HG03558 (cell line): Measurements from ENCODE around the gene MGMT.

Experiments used
- ATAC-seq: cut with Tn5 transposase; IDR thresholded peaks from one replicate; pipeline ENCODE4 v1.9.1; 2021; ENCODE audit warnings: moderate number of reproducible peaks; ENCODE audit not compliant: unreplicated experiment; ENCODE audit errors: extremely low read depth

Gene MGMT

DNA sequence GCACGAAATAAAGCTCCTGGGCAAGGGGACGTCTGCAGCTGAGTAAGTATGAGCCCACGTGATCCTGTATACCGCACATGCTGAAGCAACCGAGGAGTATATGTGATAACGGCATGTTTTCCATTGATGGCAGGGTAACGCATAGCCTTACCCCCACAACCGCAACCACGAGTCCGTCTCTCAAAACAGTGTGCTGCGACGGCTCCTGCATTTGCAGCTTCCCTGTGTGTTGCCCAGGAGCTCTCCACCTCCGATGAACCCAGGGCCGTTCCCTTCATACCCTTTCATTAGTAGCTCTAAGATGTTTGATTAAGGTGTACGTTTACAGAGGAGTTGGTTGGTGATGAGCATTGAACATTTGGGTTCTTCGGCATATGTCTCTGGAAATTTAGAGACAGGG lies 69.3 kb downstream of the MGMT start:
- ATAC-seq: no peak

DNA sequence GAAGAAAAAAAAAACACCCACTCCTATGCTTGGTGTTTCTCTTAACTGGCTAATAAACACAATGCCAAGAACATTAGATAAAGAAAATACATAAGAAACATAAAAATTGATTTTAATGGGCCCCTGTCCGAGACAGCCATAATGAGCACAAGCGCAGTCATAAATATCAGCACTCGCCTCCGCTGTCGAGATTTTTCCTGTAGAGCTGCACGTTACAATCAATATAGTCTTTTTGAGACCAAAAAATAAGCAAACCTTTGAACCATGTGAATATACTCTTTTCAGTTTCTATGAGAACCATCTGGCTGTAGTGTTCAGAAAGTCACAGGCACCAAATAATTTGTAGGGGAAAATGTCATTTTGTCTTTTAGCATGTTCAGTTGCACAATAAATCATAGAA lies 70.1 kb downstream of the MGMT start:
- no peak for ATAC-seq

DNA sequence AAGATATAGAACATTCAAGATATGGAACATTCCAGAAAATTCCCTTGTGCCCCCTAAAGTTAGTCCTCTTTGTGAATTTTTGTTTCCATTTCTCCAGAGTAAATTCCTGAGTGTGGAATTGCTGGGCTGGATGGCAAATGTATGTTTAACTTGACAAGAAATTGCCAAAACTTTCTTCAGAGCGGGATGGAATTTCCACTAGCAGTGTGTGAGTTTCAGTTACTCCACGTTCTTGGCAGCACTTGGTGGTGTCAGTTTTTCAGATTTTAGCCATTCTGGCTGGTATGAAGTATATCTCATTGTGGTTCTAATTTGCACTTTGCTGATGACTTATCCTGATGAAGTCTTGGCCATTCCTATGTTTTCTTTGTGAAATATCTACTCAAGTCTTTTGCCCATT lies 71.2 kb downstream of the MGMT start:
- ATAC-seq: no peak

DNA sequence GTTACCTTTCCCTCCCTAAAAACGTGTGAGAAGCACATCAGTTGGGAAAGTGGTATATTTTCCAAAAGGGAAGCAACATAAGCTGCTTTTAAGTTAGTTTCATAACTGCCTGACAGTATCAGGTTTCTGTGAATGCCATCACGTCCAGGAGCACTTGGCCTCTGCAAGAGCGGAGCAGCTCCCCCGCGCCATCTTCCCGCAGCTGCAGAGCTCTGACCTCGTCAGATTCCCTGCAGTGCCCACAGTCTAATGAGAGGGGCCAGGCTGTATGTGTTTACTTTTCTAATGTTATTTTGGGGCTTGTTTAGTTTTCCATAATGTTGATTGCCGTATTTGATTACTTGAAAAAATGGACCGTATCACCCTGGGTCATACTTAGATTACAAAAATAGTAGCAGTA lies 74.2 kb downstream of the MGMT start:
- ATAC-seq: no peak

DNA sequence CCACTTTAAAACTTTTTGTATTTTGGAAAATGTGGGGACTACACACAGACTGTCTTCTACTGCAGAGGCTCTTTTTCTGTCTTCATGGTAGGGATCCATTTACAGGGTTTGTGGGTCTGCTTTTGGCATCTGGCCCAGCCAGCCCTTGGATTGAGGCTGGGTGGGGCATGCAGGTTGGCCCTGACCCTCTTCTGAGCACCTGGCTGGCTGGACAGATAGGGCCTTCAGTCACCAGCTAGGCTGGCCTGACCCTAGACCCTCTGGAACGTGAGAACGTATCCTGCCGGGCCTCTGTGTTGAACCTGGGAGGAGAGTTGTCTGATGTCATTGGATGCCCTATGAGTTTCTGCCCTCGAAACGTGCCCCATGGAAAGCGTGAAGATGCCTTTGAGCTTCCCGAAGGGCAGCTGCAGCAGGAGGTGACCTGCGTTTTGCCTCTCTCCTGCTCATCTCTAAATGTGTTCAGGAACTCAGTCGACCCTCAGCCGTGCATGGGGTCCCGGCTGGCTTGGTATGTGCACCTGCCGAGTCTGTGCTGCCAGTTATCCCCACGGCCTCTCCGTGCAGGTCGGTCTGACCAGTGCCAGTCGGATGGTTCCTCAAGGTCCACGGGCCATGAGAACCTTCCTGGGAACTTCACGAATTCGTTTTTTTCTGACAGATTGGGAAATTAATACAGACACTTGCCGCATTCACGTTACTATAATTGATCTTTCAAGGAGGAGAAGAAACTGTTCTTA lies 74.9 kb downstream of the MGMT start:
- ATAC-seq: no peak

DNA sequence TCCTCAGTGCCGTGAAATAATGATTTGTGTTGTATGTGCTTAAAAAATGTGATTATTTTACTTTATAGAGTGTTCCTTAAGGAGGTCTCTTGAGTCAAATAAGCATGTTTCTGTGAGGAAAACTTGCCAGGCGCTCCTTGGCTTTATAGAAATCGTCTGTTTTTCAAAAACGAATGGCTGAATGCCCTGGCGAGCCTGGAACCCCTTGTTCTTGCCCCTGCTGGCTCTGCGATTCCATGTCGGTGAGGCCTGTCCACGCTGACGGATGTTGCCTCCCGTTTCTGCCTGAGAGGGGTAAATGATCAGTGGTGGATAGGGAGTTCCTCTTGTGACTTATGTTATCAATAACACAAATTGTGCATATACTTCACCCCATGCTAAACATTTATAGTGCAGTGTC lies 75.5 kb downstream of the MGMT start:
- ATAC-seq: no peak

DNA sequence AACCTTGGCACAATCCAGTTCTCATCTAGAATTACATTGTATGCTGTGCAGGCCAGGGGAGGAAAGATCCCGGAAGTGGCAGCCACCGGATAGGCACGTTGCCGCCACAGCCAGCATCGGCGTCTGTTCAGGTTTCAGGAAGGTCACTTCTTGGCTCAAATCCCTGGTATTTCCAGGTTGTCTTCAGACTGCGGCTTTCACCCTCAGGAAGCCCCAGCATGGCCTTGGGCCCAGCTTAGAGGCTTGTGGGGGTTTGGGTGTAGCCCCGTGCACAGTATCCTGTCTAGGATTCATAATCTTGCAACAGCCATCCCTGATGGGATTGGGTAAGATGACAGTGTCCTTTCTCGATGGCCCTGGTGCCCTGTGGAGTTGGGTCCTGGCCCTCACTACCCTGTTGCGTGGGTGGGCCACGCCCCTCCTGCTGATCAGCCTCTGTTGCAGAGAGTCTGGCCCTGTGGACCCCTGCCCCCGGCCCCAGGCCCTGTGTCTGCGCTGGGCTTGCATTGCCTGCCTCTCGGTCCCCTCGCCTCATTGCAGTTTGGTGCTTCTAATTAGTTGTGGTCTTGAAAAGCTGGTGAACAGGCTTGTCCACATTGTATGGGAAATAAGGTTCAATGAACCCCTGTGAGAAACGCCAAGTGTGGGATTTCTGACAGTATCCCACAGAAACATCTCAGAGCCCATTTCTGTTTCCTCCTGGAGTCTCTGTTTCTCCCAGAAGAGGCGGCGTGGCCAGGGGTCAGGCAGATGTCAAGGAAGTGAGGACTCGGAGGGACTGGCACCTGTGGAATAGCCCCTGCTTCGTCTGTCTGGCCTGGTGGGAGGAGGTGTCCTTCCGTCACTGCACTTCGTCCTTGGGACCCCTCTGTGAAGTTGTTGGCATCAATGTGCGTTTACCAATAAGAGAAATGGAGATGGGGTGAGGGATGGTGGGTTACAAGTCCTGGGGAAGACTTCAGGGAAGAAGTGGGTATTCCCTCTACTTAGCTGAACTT lies 77.5 kb downstream of the MGMT start:
- ATAC-seq: no peak

DNA sequence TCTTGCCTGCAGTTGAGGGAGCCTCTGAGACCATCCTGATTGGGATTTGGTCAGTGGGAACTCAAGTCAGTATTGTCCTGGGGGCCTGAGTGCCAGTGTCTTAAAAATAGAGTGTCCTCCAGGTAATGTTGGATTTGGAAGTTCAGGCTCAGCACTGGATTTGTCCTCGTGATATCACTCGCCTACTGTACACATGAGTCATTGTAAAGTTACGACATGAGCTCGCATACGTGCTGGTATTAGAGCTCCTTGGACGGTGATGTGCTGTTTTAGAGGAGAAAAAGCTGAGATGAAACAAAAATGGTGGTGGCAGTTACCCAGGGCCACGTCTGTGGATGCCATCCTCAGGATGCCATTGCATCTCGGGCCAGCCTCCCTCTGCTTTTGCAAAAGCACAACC lies 78.2 kb downstream of the MGMT start:
- ATAC-seq: no peak

DNA sequence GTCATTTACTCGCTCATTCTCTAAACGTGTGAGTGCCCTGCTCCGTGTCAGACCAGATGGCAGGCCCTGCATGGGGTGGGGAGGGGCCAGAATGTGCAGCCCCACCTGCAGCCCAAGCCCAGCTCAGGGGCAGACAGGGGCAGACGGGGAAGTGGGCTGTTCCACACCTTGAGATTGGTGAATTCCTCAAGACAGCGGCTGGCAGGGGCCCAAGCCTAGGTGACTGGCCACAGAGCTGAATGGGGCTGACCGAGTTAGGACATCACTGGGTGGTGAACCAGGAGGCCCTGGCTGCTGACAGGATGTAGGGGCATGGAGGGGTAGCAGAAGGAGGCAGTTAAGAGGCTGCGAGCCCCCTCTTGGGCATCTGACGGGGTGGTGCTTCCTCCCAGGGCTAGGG lies 79.1 kb downstream of the MGMT start:
- ATAC-seq: no peak

DNA sequence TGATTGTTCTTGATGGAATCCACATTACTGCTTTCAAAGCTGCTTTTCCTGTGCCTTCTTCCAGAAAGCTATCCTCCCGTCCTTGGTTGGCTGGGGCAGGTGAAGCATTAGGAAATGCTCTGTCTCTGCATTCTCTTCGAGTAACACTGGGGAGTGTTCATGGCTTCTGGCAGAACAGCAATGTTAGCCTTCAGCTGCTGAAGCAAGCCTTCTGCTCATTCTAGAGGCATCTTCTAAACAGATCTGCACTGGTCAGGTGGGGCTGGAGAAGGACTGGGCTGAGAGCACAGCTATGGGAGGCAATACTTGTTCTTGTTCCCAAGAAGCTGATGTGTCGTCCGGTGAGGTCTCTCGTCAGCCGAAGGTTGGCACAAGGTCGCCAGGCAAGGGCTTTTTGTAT lies 80.6 kb downstream of the MGMT start:
- ATAC-seq: no peak

DNA sequence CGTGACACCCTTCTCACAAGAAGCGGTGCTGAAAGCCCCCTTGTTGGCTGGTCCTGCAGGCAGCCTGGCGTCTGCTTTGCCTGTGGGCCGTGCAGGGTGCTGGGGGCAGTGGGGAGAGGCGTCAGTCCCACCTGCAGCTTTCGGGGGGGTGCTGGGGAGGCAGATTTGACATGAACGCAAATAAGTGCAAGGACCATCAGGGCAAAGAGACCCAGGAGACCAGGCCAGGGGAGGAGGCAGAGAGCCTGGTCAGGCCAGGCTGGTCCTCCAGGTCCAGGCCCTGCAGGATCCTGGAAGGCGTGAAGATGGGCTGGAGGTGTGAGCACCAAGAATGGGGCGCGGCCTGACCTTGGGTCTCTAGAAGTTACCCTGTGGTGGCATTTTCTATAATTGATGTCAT lies 81.6 kb downstream of the MGMT start:
- no peak for ATAC-seq

DNA sequence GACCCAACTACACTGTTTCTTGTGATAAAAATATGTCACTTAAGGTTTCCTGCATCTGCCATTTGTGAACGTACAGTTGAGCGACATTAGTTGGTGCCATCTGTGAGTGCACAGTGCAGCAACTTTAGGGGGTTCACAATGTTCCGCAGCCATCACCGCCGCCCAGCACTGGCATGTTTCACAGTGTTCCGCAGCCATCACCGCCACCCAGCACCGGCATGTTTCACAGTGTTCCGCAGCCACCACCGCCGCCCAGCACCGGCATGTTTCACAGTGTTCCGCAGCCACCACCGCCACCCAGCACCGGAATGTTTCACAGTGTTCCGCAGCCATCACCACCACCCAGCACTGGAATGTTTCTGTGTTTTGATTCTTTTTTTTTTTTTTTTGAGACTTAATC lies 83.0 kb downstream of the MGMT start:
- no peak for ATAC-seq

DNA sequence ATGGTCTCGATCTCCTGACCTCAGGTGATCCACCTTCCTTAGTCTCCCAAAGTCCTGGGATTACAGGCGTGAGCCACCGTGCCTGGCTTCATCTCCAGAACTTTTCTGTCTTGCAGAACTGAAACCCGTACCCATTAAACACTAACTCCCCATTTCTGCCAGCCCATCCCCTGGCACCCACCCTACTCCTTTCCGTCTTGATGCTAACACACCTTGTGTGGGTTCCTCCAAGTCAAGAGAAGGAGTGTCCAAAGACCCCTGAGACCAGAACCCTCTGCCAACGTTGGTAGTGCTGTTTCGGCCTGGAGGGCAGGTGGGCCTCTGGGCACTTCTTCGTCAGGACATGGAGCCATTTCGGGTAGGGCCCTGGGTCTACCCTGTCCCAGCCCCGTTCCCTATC lies 83.6 kb downstream of the MGMT start:
- no peak for ATAC-seq

DNA sequence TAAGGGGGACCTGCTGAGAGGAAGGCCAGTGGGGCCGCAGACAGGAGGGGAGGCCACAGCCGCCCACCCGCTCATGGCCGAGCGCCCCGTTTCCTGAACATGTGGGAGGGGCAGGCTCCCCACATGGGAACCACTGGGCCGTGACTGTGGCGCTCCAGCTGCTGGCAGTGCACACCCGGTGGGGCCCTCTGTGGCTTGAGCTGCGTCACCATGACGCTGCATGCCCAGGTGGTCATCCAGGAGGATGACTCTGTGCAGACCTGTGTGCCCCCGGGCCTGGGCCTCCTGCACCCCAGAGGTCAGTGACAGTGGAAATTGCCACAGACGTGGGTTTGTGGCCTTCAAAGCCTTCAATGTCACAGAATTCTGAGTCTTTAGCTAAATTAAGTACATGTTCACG lies 85.1 kb downstream of the MGMT start:
- peak; percentile 40 for ATAC-seq

DNA sequence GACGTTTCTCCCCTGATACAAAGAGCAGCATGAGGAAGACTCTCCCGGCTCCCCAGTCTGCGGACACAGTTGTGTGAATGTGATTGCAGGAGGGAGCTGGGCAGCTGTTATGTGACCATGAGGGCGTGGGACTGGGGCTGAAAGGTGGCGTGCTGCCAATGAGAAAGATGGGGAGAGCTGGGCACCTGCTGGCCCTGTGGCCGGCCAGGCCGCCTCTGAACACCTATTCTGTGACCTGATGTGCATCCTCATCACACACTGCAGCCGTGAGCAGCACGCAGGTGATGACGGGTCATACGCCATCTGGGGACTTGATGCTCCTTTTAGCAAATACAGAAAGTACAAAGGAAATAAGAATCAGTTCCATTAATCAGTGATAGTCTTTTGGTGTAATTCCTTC lies 86.9 kb downstream of the MGMT start:
- no peak for ATAC-seq

DNA sequence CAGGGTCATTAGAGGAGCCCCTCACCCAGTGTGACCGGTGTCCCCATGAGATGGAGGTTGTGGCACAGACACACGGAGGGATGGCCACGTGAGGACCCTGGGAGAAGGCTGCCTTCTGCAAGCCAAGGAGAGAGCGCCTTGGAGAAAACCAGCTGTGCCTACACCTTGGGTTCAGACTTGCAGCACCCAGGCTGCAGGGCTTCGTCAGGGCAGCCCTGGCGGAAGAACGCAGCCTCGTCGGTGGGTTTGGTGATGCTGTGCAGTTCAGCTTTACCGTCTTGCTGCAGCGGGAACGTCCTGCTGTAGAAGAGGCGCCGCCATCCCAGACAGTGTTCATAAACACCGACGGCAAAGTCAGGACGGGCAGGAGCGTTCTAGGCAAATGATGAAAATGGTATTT lies 89.3 kb downstream of the MGMT start:
- ATAC-seq: no peak

DNA sequence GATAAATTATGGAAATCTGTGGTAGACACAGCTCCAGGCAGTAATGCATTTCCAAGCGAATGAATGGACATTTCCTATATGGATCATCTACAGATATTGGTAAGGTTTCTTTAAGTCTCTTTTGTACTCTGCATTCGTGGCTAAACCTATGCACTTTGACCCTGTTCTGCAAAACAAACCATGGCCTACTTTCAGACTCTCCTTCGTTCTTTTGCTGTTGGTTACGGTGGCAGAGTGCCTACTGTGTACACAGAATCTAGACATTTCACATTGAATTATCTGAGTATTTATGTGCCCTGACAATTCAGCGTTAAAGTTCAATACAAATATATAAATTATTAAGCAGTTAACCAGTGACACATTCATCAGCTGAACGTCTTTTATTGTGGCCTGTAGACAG lies 93.3 kb downstream of the MGMT start:
- no peak for ATAC-seq

DNA sequence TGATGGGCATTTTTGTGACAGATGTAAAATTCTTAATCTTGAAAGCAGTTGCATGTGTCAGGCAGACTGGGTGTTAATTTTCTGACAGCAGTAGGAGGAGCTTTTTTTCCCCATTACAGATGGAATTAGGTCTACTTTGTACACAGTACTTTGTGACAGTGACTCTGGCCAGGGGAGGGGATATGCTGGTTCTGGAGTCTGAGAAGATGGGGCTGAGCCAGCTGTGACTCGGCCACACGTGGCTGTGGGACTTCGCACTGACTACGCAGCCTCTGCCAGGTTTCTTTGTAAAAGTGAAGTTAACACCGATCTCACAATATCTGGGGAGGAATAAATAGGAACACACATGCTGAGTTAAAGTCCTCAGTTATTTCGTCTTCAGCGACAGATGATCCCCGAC lies 95.4 kb downstream of the MGMT start:
- ATAC-seq: no peak

DNA sequence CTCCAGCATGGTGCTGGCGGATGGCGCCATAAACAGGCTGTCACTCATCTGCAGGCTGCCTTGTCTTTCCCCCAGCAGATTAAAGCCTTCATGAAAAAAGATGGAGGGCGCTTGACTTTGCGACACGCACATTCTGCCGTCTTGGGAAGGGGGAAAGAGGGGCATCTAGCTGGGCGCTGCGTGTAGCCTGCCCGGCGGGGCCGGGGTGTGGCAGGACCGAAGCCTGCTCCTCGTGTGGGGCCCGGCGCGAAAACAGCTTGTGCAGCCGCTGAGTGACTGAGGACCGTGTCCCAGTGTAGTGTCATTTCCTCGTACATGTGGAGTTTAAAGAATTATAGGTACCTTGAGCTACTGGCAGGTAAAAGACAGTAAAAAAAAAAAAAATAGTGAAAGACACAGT lies 97.9 kb downstream of the MGMT start:
- ATAC-seq: no peak

DNA sequence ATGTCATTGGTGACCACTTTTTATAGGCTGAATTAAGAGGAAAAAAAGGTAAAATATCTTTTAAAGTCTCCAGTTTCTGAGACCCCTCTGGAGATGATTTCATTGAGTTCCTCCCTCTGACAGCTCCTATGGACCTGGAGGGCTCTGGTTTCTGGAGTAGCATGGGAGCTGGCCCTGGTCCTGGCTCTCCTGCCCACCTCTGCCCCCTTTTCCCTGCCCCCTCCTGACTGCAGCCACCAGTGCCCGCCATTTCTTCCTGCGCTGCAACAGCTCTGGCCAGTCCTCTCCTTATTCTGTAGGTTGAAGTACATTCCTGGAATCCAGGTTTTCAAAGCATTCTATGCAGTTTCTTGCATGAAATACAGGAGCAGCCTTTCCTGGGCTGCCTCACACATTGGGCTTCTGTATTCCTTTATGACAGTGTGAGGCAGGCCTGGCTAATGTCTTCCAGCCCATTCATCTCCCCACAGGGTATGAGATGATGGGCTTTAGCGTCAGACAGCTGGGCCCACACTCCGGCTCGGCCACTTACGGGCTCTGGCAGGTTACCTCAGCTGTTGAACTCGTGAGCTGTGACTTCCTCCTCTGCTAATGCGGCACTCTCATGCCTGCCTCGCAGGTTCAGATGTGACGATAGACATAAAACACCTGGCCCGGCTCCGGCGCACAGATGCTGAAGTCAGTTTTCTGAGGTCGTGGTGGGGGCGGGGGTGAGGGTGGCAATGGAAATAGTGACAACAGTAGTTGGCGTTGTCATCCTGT lies 101.7 kb downstream of the MGMT start:
- ATAC-seq: no peak

DNA sequence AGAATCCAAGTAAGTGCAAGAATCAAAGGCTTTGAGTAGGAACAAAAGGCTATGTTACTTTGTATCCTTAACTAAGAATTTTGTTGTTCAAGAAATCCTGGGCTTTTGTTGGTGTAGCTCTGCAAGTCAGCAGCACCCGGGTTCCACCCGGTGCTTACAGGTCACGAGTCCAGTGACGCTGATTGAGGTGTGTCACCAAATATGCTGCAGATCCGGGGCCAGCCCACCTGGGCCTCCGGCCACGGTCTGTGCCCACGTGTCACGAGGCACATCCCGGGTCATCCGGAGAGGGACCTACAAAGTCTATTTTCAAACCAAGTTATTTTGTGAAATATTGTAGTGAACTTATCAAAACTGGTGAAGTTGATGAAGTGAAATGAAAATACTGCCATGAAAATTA lies 103.1 kb downstream of the MGMT start:
- no peak for ATAC-seq
